Endothelial cell of umbilical vein (primary cell): ENCODE data around the gene KCNK13. TPM values are rescaled to one million over a fixed set of nuclear protein-coding genes. Genes with fewer than 3 reads are reported as not detected.

Experiments
- BruUV-seq: library from RNA; stranded (reverse); fragments of 400-500 nt; replicated peaks from 2 replicates; lab custom pipeline; 2021; lab: Mats Ljungman, UMichigan
- CTCF ChIA-PET: fragments of 300-600, 350-600 bp; sonication (Branson Sonifier 250); formaldehyde crosslinking; loops from one replicate; lab custom pipeline; 2021; ENCODE audit warnings: antibody characterized with exemption, inconsistent platforms; lab: Charles Lee
- POLR2A ChIA-PET: fragments of 300-600, 350-600 bp; sonication (Branson Sonifier 250); formaldehyde crosslinking; loops from one replicate; lab custom pipeline; 2021; ENCODE audit warnings: antibody characterized with exemption, inconsistent platforms; lab: Charles Lee
- DNase-seq: peaks from one replicate; pipeline ENCODE4 v3.0.0-alpha.2; 2011; ENCODE audit warnings: low read depth, low spot score
- FAIRE-seq: peaks from 2 replicates; lab custom pipeline; 2011; peaks lifted over from hg19 to GRCh38; lab: Jason Lieb, UNC
- H2AFZ ChIP-seq: 2 replicates; pipeline ENCODE4 v1.6.0; 2012; ENCODE audit warnings: low read depth, low read length, control low read depth, inconsistent platforms
- H3K27ac ChIP-seq: 2 replicates; pipeline ENCODE4 v1.5.1; 2011; ENCODE audit warnings: low read depth, mild to moderate bottlenecking, control low read depth, low read length, moderate library complexity; ENCODE audit not compliant: insufficient read depth
- H3K27me3 ChIP-seq, 2 experiments: 2 replicates each; pipeline versions ENCODE4 v1.6.0 to v1.6.1; 2011; ENCODE audit warnings: low read length in 2 of 2, mixed read lengths in 1 of 2; ENCODE audit not compliant: control insufficient read depth in 2 of 2, insufficient read depth in 2 of 2
- H3K36me3 ChIP-seq, 2 experiments: 2 replicates in 1 of 2; 3 replicates in 1 of 2; pipeline ENCODE4 v1.5.1; 2011; ENCODE audit warnings: low read length in 2 of 2, mild to moderate bottlenecking in 1 of 2, moderate library complexity in 1 of 2; ENCODE audit not compliant: control insufficient read depth in 2 of 2, insufficient read depth in 2 of 2; ENCODE audit errors: extremely low read depth in 1 of 2
- H3K4me1 ChIP-seq: 3 replicates; pipeline ENCODE4 v1.5.1; 2011; ENCODE audit warnings: mild to moderate bottlenecking, low read length; ENCODE audit not compliant: control insufficient read depth, insufficient read depth; ENCODE audit errors: extremely low read depth
- H3K4me2 ChIP-seq: 2 replicates; pipeline ENCODE4 v1.6.1; 2011; ENCODE audit warnings: low read length, control low read depth, mixed read lengths; ENCODE audit not compliant: insufficient read depth
- H3K4me3 ChIP-seq, 3 experiments: fragments of 200-600 bp in 1 of 3; sonication (generic), shearing (Covaris generic) in 1 of 3; replicated peaks in 1 of 3; 2 replicates each; pipeline ENCODE4 v1.5.1; 2011 to 2016; ENCODE audit warnings: control low read depth in 3 of 3, low read length in 3 of 3, mild to moderate bottlenecking in 2 of 3, inconsistent platforms in 1 of 3, low read depth in 1 of 3, moderate library complexity in 1 of 3; ENCODE audit not compliant: insufficient read depth in 1 of 3
- H3K79me2 ChIP-seq: 2 replicates; pipeline ENCODE4 v1.6.0; 2012; ENCODE audit warnings: low read length, inconsistent platforms; ENCODE audit not compliant: control insufficient read depth, insufficient read depth
- H3K9ac ChIP-seq: replicated peaks from 2 replicates; pipeline ENCODE3; 2011; ENCODE audit warnings: low read length, control low read depth; ENCODE audit not compliant: insufficient read depth; ENCODE audit errors: extremely low read depth
- H3K9me1 ChIP-seq: replicated peaks from 3 replicates; pipeline ENCODE4 v1.6.0; 2011; ENCODE audit warnings: mild to moderate bottlenecking, low read length; ENCODE audit not compliant: control insufficient read depth, insufficient read depth; ENCODE audit errors: extremely low read depth
- H3K9me3 ChIP-seq: replicated peaks from 2 replicates; pipeline ENCODE4 v1.5.1; 2012; ENCODE audit warnings: low read length, inconsistent platforms; ENCODE audit not compliant: control insufficient read depth, insufficient read depth
- H4K20me1 ChIP-seq: replicated peaks from 2 replicates; pipeline ENCODE3; 2011; ENCODE audit warnings: mild to moderate bottlenecking, low read length; ENCODE audit not compliant: control insufficient read depth, insufficient read depth; ENCODE audit errors: extremely low read depth
- EZH2 ChIP-seq: IDR thresholded peaks from 2 replicates; pipeline ENCODE4 v1.6.1; 2012; ENCODE audit warnings: borderline replicate concordance, low read depth, mild to moderate bottlenecking, moderate library complexity, low read length, inconsistent platforms; ENCODE audit not compliant: severe bottlenecking
- FOS ChIP-seq: IDR thresholded peaks from 2 replicates; pipeline ENCODE4 v1.6.1; 2011; ENCODE audit warnings: mild to moderate bottlenecking, low read length, moderate library complexity, borderline replicate concordance; ENCODE audit not compliant: insufficient read depth
- GATA2 ChIP-seq: IDR thresholded peaks from 2 replicates; pipeline ENCODE4 v1.7.0; 2011; ENCODE audit warnings: low read depth, mild to moderate bottlenecking, moderate library complexity, mixed read lengths, low read length; ENCODE audit not compliant: insufficient read length, insufficient read depth
- JUN ChIP-seq: IDR thresholded peaks from 2 replicates; pipeline ENCODE4 v1.6.1; 2011; ENCODE audit warnings: borderline replicate concordance, low read depth; ENCODE audit not compliant: insufficient read length, insufficient read depth
- MYC ChIP-seq: IDR thresholded peaks from one replicate; pipeline ENCODE4 v1.6.1; 2011; ENCODE audit warnings: mild to moderate bottlenecking, low read depth, low read length
- POLR2A ChIP-seq: IDR thresholded peaks from 2 replicates; pipeline ENCODE4 v1.6.1; 2012; ENCODE audit warnings: low read depth, mild to moderate bottlenecking, control low read depth, low read length
- POLR2AphosphoS5 ChIP-seq: IDR thresholded peaks from 2 replicates; pipeline ENCODE4 v1.6.1; 2012; ENCODE audit warnings: low read depth, mild to moderate bottlenecking, control low read depth, low read length, moderate library complexity; ENCODE audit not compliant: insufficient read depth
- dilution Hi-C: fragments of 300-500 bp; cut with MboI; formaldehyde crosslinking; loops from one replicate; pipeline ENCODE4 v1.15.0; 2019; ENCODE audit warnings: low sequenced_read_pairs; ENCODE audit not compliant: extremely low pct_ligation_motif_present
- intact Hi-C: fragments of 100-400 bp; cut with micrococcal nuclease; formaldehyde crosslinking; loops from one replicate; pipeline ENCODE4 v1.10.0; 2022
- polyA plus RNA-seq, 4 experiments: library from polyadenylated mRNA; depleted of rRNA in 3 of 4; stranded (reverse) in 3 of 4; unstranded in 1 of 4; fragments of >200 nt; gene quantifications; 2 replicates each; pipeline versions ENCODE4 v1.2.1 to v1.2.3, GENCODE V29; 2011 to 2012; ENCODE audit warnings: missing spikeins in 1 of 4
- total RNA-seq: library from RNA; stranded (reverse); gene quantifications from 2 replicates; pipeline ENCODE4 v1.2.3, GENCODE V29; 2021
- TF ChIP-seq, protein P1 (sequence below): IDR thresholded peaks from 2 replicates; pipeline ENCODE4 v1.6.1; 2011; ENCODE audit not compliant: insufficient read depth, insufficient read length
- TF ChIP-seq, protein P2 (sequence below), 2 donors: IDR thresholded peaks; 1 replicate in 1 of 2; 2 replicates in 1 of 2; pipeline ENCODE4 v1.5.1; 2011; ENCODE audit warnings: low read length in 2 of 2, mild to moderate bottlenecking in 2 of 2, moderate library complexity in 2 of 2, control low read depth in 1 of 2, inconsistent platforms in 1 of 2, low read depth in 1 of 2; ENCODE audit not compliant: insufficient read depth in 1 of 2; ENCODE audit errors: extremely low read depth in 1 of 2

Gene KCNK13
- total and polyA plus RNA-seq, 2 donors (not counting 3 experiments of a cell fraction or from before 2014, with no cell fraction given) = not detected

GRCh38 chr14:90153429-90153828 lies 91.6 kb downstream of the KCNK13 start:
- CTCF ChIA-PET = no interaction called here
- H4K20me1 ChIP-seq = no peaks in the 10 kb centered on the region
- H3K9me3 ChIP-seq = no peaks in the 10 kb centered on the region
- H3K4me2 ChIP-seq = no peak overlapping the region
- no peak overlapping the region for H3K9ac ChIP-seq
- no peaks in the 10 kb centered on the region for H3K36me3 ChIP-seq
- H3K27me3 ChIP-seq = peaks cover 0 to under 1% of the 10 kb centered on the region in 2 experiments
- intact Hi-C loops = no loop called here
- no peak for TF ChIP-seq EZH2
- TF ChIP-seq GATA2 = no peak
- no peak for TF ChIP-seq POLR2A
- TF ChIP-seq POLR2AphosphoS5 = no peak
- TF ChIP-seq, protein P1, sequence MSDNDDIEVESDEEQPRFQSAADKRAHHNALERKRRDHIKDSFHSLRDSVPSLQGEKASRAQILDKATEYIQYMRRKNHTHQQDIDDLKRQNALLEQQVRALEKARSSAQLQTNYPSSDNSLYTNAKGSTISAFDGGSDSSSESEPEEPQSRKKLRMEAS = no peak
- TF ChIP-seq JUN = no peak
- TF ChIP-seq MYC = no peak
- no peak for TF ChIP-seq FOS
- TF ChIP-seq, protein P2, sequence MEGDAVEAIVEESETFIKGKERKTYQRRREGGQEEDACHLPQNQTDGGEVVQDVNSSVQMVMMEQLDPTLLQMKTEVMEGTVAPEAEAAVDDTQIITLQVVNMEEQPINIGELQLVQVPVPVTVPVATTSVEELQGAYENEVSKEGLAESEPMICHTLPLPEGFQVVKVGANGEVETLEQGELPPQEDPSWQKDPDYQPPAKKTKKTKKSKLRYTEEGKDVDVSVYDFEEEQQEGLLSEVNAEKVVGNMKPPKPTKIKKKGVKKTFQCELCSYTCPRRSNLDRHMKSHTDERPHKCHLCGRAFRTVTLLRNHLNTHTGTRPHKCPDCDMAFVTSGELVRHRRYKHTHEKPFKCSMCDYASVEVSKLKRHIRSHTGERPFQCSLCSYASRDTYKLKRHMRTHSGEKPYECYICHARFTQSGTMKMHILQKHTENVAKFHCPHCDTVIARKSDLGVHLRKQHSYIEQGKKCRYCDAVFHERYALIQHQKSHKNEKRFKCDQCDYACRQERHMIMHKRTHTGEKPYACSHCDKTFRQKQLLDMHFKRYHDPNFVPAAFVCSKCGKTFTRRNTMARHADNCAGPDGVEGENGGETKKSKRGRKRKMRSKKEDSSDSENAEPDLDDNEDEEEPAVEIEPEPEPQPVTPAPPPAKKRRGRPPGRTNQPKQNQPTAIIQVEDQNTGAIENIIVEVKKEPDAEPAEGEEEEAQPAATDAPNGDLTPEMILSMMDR (IDR thresholded peaks at IDR 0.05; ENCODE audit: extremely low read depth in 1 of 2, insufficient read depth in 1 of 2, low read depth in 1 of 2, low read length in 2 of 2) = no peak
- H3K4me1 ChIP-seq = no peaks in the 10 kb centered on the region
- POLR2A ChIA-PET = no interaction called here
- no peak for DNase-seq
- H3K27ac ChIP-seq = no peak overlapping the region
- H2AFZ ChIP-seq = no peak overlapping the region
- FAIRE-seq = no peak
- dilution Hi-C loops = no loop called here
- H3K9me1 ChIP-seq = no peaks in the 10 kb centered on the region
- no peaks in the 10 kb centered on the region for H3K79me2 ChIP-seq
- no TSS peak for BruUV-seq
- H3K4me3 ChIP-seq = no peak overlapping the region
